Measurements from ENCODE around the gene C19orf81. TPM values are rescaled to one million over a fixed set of nuclear protein-coding genes. Genes with fewer than 3 reads are reported as not detected.

Gene C19orf81
- total and polyA plus RNA-seq, 4 donors: 1.3 to 2.5 (median 1.7) TPM; not detected in 1

DNA sequence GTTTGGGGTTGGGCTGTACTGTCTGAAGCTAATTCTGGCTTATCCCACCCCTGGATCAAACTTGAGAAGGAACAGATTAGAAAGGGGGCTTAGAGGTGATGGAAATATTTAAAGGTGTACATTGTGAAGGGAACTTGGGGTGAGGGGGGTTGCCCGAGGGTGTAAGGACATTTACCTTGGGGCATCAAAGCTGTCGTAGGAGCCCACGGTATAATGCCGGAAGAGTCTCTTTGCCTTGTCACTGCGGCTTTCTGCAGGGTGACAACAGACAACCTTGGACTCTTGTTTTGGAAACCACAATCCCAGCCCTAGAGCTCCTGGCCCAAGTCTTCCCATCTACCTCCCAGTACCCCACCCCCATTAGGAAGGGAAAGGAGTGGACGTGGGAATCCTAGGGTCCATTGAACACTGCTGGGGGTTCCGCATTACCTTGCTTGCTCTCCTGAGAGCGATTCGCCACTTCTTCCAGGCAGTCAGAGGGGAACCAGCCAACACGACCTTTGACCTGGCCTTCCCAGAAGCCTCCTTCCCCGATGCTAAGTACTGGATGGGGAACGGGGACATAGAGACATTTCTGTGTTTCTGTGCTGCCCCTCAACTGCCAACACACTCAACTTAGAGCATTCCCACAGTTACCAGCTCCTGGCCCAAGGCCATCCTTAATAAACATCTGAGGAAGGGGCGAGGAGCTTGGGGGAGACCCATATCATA lies 48.3 kb downstream of the C19orf81 start:
- TF ChIP-seq, protein P1, sequence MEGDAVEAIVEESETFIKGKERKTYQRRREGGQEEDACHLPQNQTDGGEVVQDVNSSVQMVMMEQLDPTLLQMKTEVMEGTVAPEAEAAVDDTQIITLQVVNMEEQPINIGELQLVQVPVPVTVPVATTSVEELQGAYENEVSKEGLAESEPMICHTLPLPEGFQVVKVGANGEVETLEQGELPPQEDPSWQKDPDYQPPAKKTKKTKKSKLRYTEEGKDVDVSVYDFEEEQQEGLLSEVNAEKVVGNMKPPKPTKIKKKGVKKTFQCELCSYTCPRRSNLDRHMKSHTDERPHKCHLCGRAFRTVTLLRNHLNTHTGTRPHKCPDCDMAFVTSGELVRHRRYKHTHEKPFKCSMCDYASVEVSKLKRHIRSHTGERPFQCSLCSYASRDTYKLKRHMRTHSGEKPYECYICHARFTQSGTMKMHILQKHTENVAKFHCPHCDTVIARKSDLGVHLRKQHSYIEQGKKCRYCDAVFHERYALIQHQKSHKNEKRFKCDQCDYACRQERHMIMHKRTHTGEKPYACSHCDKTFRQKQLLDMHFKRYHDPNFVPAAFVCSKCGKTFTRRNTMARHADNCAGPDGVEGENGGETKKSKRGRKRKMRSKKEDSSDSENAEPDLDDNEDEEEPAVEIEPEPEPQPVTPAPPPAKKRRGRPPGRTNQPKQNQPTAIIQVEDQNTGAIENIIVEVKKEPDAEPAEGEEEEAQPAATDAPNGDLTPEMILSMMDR (IDR thresholded peaks at IDR 0.05; ENCODE audit: control extremely low read depth, extremely low read depth): no peak
- peaks cover 0 to 6% (median 0%) of the 10 kb centered on the region in 4 donors for H3K9me3 ChIP-seq (ENCODE audit: control insufficient read depth in 4 of 4, insufficient read depth in 3 of 4, low read length in 3 of 4)
- H3K27me3 ChIP-seq (ENCODE audit: control insufficient read depth in 3 of 3, insufficient read depth in 3 of 3, low read length in 2 of 3): peaks cover 3 to 41% (median 9%) of the 10 kb centered on the region in 3 donors

DNA sequence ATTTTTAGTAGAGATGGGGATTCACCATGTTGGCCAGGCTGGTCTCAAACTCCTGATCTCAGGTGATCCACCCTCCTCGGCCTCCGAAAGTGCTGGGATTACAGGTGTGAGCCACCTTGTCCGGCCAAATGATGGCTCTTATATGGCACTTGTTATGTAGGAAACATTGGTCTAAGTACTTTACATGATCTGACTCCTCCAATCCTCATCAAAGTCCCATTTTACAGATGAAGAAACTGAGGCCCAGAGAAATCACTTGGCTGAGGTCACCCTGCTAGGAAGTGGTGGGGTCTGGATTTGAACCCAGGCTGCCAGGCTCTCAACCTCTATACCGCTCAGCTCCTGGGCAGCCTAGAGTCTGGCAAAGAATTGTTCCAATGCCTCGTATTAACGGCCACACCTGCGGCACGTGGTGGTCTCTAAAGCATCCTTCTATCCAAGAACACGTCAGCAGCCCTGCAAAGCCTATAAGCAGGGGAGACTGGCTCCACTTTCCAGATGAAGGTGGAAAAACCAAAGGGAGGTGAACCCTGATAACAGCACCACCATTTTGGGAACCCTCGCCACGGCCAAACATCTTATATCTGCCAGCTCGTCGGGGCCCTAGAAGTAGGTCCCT lies 52.2 kb downstream of the C19orf81 start:
- Histone ChIP-seq H3K9me3 (ENCODE audit: control insufficient read depth in 4 of 4, insufficient read depth in 3 of 4, low read length in 3 of 4) (peaks cover 0 to 3% (median 0%) of the 10 kb centered on the region in 4 donors), H3K4me3 (no peak overlapping the region), H3K27ac (ENCODE audit: low read depth in 1 of 2, low read length in 1 of 2) (no peak overlapping the region), H3K27me3 (ENCODE audit: control insufficient read depth in 3 of 3, insufficient read depth in 3 of 3, low read length in 2 of 3) (peaks cover 2 to 25% (median 3%) of the 10 kb centered on the region in 3 donors), H3K36me3 (ENCODE audit: control insufficient read depth in 4 of 4, insufficient read depth in 4 of 4, low read length in 4 of 4) (no peaks in the 10 kb centered on the region), H3K4me1 (ENCODE audit: control insufficient read depth in 5 of 5, insufficient read depth in 5 of 5, low read length in 5 of 5) (no peaks in the 10 kb centered on the region), H3K9ac (ENCODE audit: insufficient read depth in 1 of 2, low read length in 2 of 2) (no peak overlapping the region)
- DNase-seq (no peak), ATAC-seq (ENCODE audit: insufficient read depth, low FRiP score) (no peak)
- 87 to 93% methylated on average over 13 of the region's 13 CpGs for WGBS, 2 donors
- TF ChIP-seq, protein P1 (IDR thresholded peaks at IDR 0.05; ENCODE audit: control extremely low read depth, extremely low read depth): no peak

More for the DNA sequence above, 48.3 kb downstream of the C19orf81 start:
- H3K4me1 ChIP-seq (ENCODE audit: control insufficient read depth in 5 of 5, insufficient read depth in 5 of 5, low read length in 5 of 5): no peaks in the 10 kb centered on the region
- H3K36me3 ChIP-seq (ENCODE audit: control insufficient read depth in 4 of 4, insufficient read depth in 4 of 4, low read length in 4 of 4): no peaks in the 10 kb centered on the region
- no peak overlapping the region for H3K9ac ChIP-seq (ENCODE audit: insufficient read depth in 1 of 2, low read length in 2 of 2)
- no peak overlapping the region for H3K27ac ChIP-seq (ENCODE audit: low read depth in 1 of 2, low read length in 1 of 2)
- ATAC-seq (ENCODE audit: insufficient read depth, low FRiP score) (no peak), DNase-seq (no peak)
- no peak overlapping the region for H3K4me3 ChIP-seq
- WGBS, 2 donors: 71 to 77% methylated on average over 13 of the region's 13 CpGs

DNA sequence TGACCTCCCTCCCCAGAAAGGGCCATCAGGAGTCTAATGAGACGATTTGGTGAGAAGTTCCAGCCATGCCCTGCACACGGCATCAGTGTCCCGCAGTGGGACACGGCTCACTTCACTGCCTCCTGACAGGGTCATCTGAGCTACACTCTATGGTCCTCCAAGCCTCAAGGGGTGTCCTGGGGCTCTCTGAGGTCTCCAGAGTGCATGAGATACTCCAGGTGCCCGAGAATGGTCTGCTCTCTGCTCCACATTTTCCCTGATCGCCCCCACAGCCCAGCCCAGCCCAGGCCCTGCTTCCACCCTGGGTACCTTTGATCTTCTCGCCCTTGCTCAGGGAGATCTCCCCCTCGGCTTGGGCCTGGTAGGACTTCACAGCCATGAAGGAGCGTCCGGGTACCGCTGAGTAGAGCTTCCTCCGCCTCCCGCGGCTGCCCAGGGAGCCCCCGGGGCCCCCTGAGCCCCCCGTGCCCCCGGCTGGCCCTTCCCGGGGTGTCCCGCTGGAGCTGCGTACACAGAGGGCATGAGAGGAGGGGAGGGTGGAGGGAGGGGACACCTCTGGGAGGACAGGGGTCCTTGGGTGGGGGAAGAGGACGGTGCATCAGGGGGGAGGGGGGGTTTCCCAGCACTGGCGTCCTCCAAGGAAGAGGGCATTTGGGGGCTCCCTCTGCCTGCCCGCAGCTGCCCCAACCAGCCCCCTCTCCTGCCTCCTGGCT lies 53.1 kb downstream of the C19orf81 start:
- 59 to 67% methylated on average over 19 to 23 of the region's 23 CpGs for WGBS, 2 donors
- DNase-seq: no peak

More for the DNA sequence above, 53.1 kb downstream of the C19orf81 start:
- TF ChIP-seq, protein P1 (IDR thresholded peaks at IDR 0.05; ENCODE audit: control extremely low read depth, extremely low read depth): no peak
- Histone ChIP-seq H3K9ac (ENCODE audit: insufficient read depth in 1 of 2, low read length in 2 of 2) (no peak overlapping the region), H3K4me1 (ENCODE audit: control insufficient read depth in 5 of 5, insufficient read depth in 5 of 5, low read length in 5 of 5) (no peaks in the 10 kb centered on the region), H3K36me3 (ENCODE audit: control insufficient read depth in 4 of 4, insufficient read depth in 4 of 4, low read length in 4 of 4) (no peaks in the 10 kb centered on the region), H3K27ac (ENCODE audit: low read depth in 1 of 2, low read length in 1 of 2) (no peak overlapping the region), H3K4me3 (no peak overlapping the region), H3K27me3 (ENCODE audit: control insufficient read depth in 3 of 3, insufficient read depth in 3 of 3, low read length in 2 of 3) (peaks cover 2 to 20% (median 3%) of the 10 kb centered on the region in 3 donors), H3K9me3 (ENCODE audit: control insufficient read depth in 4 of 4, insufficient read depth in 3 of 4, low read length in 3 of 4) (peaks cover 0 to 3% (median 0%) of the 10 kb centered on the region in 4 donors)
- ATAC-seq (ENCODE audit: insufficient read depth, low FRiP score): no peak

All from lung (tissue), 12 donors.